Femur (tissue), 1 donor: ENCODE data around the gene SERPINA3.
"Not testable (repeated sequence)": the region's sequence is repeated elsewhere in the genome, so short reads cannot be mapped to it uniquely, and the experiment has no call there.

Source experiments
- DNase-seq: peaks from one replicate; pipeline ENCODE4 v3.0.0-alpha.2; 2017

Gene SERPINA3

GRCh38 chr14:94584591-94585280 is 27.5 kb upstream of the SERPINA3 start:
- no peak for DNase-seq

- no peak for DNase-seq
These were observed 25.6 kb upstream of the SERPINA3 start for GRCh38 chr14:94586635-94587034.

GRCh38 chr14:94588311-94588710 is 23.9 kb upstream of the SERPINA3 start:
- no peak for DNase-seq

GRCh38 chr14:94591073-94591472 is 21.1 kb upstream of the SERPINA3 start:
- no peak for DNase-seq

GRCh38 chr14:94591871-94592270 is 20.3 kb upstream of the SERPINA3 start:
- DNase-seq, result no peak

- no peak for DNase-seq
These were observed 19.7 kb upstream of the SERPINA3 start for GRCh38 chr14:94592457-94592856.

- DNase-seq, result no peak
These were observed 18.8 kb upstream of the SERPINA3 start for GRCh38 chr14:94593376-94593748.

GRCh38 chr14:94593749-94594431 is 18.3 kb upstream of the SERPINA3 start:
- DNase-seq, result no peak

GRCh38 chr14:94594441-94594840 is 17.8 kb upstream of the SERPINA3 start:
- DNase-seq, result no peak

GRCh38 chr14:94595912-94596311 is 16.3 kb upstream of the SERPINA3 start:
- DNase-seq, result no peak

GRCh38 chr14:94596361-94596760 is 15.8 kb upstream of the SERPINA3 start:
- DNase-seq, result no peak

GRCh38 chr14:94597788-94598187 is 14.4 kb upstream of the SERPINA3 start:
- DNase-seq, result no peak

- no peak for DNase-seq
These were observed 13.7 kb upstream of the SERPINA3 start for GRCh38 chr14:94598506-94598815.

- peak; percentile 61 for DNase-seq
These were observed 13.2 kb upstream of the SERPINA3 start for GRCh38 chr14:94598816-94599655.

GRCh38 chr14:94599656-94600004 is 12.6 kb upstream of the SERPINA3 start:
- DNase-seq, result no peak

- no peak for DNase-seq
These were observed 12.0 kb upstream of the SERPINA3 start for GRCh38 chr14:94600148-94600545.

- peak; percentile 77 for DNase-seq
These were observed 10.3 kb upstream of the SERPINA3 start for GRCh38 chr14:94601884-94602391.

GRCh38 chr14:94602722-94603121 is 9.5 kb upstream of the SERPINA3 start:
- DNase-seq, result no peak

- DNase-seq, result no peak
These were observed 6.8 kb upstream of the SERPINA3 start for GRCh38 chr14:94605361-94605760.

GRCh38 chr14:94608966-94609365 is 3.2 kb upstream of the SERPINA3 start:
- DNase-seq, result not testable (repeated sequence)

GRCh38 chr14:94611179-94611578 is 1.0 kb upstream of the SERPINA3 start:
- DNase-seq, result no peak

GRCh38 chr14:94612580-94613554 is 676 bp downstream of the SERPINA3 start:
- no peak for DNase-seq
